COLO829 (cell line): ENCODE measurements around the gene PTPRD.
"Not testable (repeated sequence)": the region's sequence is repeated elsewhere in the genome, so short reads cannot be mapped to it uniquely, and the experiment has no call there.

Source experiments
- DNase-seq: peaks from one replicate; pipeline ENCODE4 v3.0.0; 2012; ENCODE audit warnings: low spot score

PTPRD gene

DNA sequence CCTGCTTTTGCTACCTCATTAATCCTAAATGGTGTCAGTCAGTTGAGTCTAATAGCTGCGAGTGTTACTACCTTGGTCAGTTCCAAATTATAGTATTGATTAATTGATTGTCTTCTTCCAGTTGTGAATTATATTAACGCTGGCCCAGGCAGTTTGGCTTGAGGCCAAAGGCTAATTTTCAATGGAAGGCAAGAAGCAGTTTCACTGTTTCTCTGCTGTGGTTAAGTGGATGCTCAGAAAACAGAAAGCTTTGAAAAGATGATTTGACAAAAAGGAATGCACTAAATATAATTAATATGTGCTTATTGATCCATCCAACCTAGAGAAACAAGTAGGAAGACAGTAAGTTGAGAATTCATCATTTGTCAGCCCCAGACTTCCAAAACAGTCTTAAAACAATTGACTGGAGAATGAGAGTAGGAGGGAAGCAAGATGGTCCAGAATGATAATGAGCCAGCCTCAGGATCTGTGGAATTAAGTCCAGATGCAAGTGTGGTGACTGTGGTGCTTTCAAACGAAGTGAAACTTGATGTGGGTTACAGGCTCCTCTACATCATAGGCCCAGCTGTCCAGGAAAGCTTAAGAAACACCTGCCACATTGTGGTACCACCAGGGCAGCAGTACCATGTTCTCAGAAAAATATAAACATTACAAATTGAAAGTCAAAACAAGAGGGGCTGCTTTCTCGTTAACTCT lies 1442.2 kb downstream of the PTPRD start:
- no peak for DNase-seq

DNA sequence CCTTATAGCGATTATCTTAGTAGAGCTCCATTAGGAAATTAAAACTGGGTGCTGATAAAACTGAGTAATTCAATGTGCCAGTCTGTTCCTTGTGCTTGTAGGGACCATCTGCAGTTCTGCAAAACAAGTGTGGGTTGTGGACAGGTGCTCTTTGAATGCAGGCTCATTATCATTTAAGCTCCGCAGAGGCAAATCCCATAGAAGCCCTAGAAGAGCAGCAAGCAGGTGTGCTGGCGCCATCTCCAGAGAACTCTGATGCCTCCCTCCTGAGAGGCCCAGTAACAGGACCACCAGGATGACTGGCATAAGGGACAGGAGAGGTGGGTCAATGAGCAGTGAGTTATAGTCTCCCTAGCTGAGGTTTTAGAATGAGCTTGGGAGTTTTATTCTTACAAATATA lies 1470.8 kb downstream of the PTPRD start:
- no peak for DNase-seq

DNA sequence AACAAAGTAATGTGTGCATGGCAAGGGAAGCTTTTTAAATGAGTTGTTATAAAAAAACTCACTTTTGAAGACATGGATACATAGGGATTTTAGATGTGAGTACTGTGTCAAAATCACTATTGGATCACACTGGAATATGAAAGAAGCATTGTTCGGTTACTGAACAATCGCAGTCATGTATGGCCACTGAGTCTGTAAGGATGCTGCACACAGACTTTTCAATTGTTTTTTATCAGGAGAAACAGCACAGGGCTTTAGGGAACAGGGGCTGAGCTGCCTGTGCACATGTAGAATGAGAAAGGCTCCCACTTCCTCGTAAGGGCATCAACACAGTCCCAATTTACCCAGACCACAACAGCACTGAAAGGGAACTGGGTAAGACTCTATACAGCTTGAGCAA lies 1479.3 kb downstream of the PTPRD start:
- no peak for DNase-seq

DNA sequence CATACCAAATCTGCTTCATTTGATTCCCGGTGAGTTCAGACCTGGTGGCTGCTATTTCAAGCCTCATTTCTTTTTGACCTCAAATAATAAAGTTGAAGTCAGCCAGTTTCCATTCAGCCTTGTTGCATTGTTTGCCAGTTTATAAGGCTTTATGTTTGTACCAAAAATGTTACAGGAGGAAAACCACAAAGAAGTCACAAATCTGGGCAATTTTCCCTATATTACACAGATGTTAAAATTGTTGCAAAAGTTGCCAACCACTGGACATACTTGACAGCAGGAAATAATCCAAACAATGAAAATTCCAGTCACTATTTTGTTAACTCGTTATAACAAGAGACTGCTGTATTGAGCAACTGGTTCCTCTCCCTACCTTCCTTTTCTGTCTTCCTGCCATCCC lies 1488.2 kb downstream of the PTPRD start:
- DNase-seq: no peak

- DNase-seq: no peak
Measured at GRCh38 chr9:9122230-9122875, 1490.4 kb downstream of the PTPRD start.

GRCh38 chr9:9117866-9118265 lies 1494.9 kb downstream of the PTPRD start:
- DNase-seq: no peak

DNA sequence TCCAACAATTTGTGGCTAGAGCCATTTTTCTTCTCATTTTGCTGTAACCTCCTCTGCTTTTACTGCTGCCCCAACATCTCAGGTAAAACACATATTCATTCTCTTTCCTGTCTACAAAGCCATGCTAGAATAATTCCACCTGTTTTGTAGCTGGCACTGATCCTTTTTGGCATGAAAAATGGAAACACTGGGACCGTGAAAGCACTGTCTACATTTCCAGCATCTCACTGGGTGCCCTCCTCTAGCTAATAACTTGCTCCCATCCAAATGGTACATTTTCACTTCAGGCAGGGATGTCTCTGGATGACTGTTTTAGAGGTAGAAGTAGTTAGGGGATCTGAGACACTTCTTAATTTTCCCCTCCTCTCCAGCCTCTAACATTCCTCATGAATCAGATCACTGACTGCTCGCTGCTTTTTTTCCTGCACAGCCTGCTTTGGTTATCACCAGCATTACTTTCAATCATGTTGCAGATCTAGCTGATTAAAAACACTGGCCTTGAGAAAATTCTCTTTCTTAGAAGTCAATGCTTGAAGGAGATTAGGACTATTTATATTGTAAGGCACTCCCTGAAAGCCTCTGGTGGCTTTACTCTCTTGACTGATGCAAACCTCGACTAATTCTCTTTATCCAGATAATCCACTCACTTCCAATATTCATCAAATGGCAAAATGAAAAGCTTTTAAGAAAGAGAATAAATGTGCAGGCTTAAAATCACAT lies 1500.6 kb downstream of the PTPRD start:
- no peak for DNase-seq

DNA sequence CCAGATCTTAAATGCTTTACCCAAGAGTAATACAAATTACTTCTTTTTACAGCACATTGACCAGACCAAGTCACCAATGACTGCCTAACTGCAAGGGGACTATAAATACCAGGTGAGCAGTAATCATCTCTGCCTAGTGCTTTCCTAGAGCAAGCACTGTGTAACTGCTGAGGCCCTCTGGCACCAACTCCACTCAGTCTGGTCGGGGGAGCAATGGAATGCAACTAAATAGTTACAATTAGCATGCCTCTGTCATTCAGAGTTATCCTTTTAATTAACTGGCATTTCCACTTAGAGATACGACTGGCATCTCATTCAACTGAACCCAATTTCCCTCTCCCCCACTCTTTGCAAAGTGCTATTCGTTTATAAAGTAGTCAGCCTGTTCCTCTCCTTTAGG lies 1504.2 kb downstream of the PTPRD start:
- no peak for DNase-seq

DNA sequence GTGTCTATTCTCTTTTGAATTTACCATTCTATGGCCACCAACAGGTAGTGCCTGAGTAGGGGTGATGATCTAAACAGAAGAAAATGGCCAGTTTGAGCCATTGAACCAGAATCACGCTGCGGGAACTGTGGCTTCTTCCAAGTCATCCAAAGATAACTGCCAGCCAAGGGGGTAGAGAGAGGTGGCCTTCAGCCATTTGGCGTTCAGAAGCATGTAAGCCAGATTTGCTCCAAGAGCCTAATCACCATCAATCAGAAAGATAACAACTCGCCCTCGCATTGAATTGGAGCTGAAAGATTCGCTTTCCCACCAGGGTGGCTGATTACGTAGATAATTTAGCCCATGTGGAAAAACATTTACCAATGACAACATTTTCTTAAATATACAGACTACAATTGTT lies 1510.5 kb downstream of the PTPRD start:
- no peak for DNase-seq

- DNase-seq: no peak
Measured at GRCh38 chr9:9100070-9100469, 1512.7 kb downstream of the PTPRD start.

GRCh38 chr9:9099646-9100045 lies 1513.2 kb downstream of the PTPRD start:
- no peak for DNase-seq

- DNase-seq: not testable (repeated sequence)
Measured at GRCh38 chr9:9097254-9097653, 1515.5 kb downstream of the PTPRD start.

DNA sequence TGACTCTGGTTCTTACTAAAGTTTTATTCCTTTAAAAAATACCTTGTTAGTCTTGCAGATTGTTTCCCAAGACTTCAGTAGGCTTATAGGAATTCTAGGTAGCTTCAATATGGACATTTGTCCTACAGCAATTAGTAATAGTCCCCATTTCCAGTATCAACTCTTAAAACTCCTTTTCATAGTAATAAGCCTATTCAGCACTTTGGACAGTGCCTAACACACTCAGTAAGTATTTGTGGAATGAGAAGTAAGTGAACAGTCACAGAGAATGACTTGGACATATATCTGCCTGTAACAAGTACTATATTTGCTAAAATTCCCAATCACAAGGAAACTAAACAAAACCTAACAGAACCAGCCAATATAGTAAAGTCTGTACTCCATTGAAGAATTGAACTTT lies 1521.4 kb downstream of the PTPRD start:
- no peak for DNase-seq

DNA sequence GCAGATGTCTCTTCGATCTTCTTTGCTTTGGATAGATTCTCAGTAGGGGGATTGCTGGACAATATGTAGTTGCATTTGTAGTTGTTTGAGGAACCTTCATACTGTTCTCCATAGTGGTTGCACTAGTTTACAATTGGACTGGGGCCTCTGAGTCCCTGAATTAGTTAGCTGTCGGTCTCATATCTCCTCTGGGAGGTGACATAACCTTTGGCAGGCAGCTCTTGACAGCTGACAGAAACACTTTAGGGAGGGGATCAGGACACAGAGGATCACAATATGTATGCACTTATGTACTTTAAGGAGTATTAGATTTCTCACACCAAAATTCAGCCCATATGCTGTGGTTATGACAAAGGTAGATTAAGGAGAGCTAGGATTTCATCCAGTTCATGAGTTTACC lies 1533.3 kb downstream of the PTPRD start:
- no peak for DNase-seq

- no peak for DNase-seq
Measured at GRCh38 chr9:9078301-9078700, 1534.5 kb downstream of the PTPRD start.

DNA sequence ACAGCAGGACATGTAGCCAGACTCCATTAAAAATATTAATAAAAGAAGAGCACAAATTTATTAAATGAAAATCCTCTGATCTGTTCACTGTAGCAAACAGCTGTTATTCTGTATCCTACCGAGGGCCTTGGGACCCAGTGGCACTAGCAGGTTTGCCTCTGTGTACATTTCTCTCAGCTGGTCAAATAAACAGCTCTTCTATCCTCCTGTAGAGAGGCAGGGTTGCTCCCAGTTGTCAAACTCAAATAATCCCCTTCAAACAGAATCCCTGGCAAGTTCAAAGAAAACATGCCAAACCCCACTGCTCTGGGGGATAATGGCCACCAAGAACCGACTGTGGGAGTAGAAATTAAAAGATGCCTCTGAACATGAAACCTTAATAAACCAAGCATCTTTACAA lies 1551.2 kb downstream of the PTPRD start:
- no peak for DNase-seq

GRCh38 chr9:9054354-9054992 lies 1558.3 kb downstream of the PTPRD start:
- no peak for DNase-seq

DNA sequence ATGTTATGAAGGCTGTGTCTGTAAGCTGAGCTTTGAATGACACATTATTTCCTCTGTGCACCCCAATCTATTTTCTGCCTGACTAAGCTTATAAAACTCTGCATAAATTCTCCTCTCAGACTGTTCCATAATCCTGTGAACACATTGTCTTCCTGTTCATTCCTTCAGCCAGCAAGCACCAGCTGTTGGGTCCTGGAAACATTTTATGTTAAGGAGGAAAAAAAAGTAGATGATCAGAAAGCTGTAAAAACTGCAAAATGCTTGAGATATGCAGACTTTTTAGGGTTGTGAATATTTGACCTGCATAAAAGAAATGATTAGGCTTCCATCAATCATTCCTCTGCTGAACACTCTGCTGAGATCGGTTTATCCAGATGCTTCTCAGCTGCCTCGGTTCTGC lies 1567.2 kb downstream of the PTPRD start:
- no peak for DNase-seq

DNA sequence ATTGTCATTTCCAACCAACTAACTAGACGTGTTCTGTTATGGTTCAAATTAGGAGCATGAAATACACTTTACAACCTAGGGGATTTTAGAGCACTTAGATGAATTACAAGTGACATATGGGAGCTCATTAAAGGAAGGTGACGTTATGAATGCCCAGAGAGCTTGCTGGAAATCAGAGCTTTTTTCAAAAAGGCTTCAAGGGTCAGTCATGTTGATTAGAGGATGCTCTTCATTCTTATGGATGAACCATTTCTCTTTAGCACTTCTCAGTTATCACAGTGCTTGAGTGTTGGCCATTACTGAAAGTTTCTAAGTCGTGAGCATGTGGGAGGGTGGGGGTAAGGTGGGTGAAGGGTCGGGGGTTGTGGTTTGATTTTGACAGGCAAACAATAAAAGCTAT lies 1567.7 kb downstream of the PTPRD start:
- DNase-seq: no peak

DNA sequence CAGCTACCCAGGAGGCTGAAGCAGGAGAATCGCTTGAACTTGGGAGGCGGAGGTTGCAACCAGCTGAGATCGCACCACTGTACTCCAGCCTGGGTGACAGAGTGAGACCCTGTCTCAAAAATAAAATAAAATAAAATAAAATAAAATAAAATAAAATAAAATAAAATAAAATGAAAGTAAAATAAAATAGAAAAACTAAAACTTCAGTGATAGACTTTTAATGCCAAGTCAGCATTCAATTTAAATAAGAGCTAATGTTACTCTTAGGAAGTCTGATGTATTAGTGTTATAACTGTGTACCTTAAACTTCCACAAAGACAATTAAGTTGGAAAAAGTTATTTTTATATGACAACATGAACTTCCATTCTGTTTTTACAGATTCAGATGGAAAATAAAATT lies 1569.0 kb downstream of the PTPRD start:
- DNase-seq: not testable (repeated sequence)

- no peak for DNase-seq
Measured at GRCh38 chr9:9041756-9042155, 1571.0 kb downstream of the PTPRD start.

- no peak for DNase-seq
Measured at GRCh38 chr9:9033022-9033421, 1579.8 kb downstream of the PTPRD start.

- no peak for DNase-seq
Measured at GRCh38 chr9:9016597-9016996, 1596.2 kb downstream of the PTPRD start.
